Measurements from ENCODE around the gene ETFDH.
"Not testable (repeated sequence)": the region's sequence is repeated elsewhere in the genome, so short reads cannot be mapped to it uniquely, and the experiment has no call there.

Gene ETFDH

GRCh38 chr4:158754385-158755180, 82.5 kb downstream of the ETFDH start:
- TF ChIP-seq CTCF (IDR thresholded peaks at IDR 0.05; ENCODE audit: insufficient read depth, low read depth, low read length, missing control alignments): no peak
- no peak overlapping the region for H3K4me3 ChIP-seq (ENCODE audit: low read length)
- DNase-seq (ENCODE audit: low read depth): no peak

GRCh38 chr4:158755819-158756218, 83.7 kb downstream of the ETFDH start:
- DNase-seq (ENCODE audit: low read depth); H3K4me3 ChIP-seq (ENCODE audit: low read length): not testable (repeated sequence)

GRCh38 chr4:158756588-158756987, 84.5 kb downstream of the ETFDH start:
- DNase-seq (ENCODE audit: low read depth): no peak
- H3K4me3 ChIP-seq (ENCODE audit: low read length): no peak overlapping the region
- TF ChIP-seq CTCF (IDR thresholded peaks at IDR 0.05; ENCODE audit: insufficient read depth, low read depth, low read length, missing control alignments): no peak

- no peak for DNase-seq (ENCODE audit: low read depth)
- TF ChIP-seq CTCF (IDR thresholded peaks at IDR 0.05; ENCODE audit: insufficient read depth, low read depth, low read length, missing control alignments): no peak
- no peak overlapping the region for H3K4me3 ChIP-seq (ENCODE audit: low read length)
Observed at GRCh38 chr4:158758142-158758541, 86.0 kb downstream of the ETFDH start.

GRCh38 chr4:158758703-158759102, 86.6 kb downstream of the ETFDH start:
- DNase-seq (ENCODE audit: low read depth): no peak
- TF ChIP-seq CTCF (IDR thresholded peaks at IDR 0.05; ENCODE audit: insufficient read depth, low read depth, low read length, missing control alignments): no peak
- H3K4me3 ChIP-seq (ENCODE audit: low read length): no peak overlapping the region

Measured in epithelial cell of esophagus (primary cell).